ENCODE measurements around the gene TPH1. TPM values are rescaled to one million over a fixed set of nuclear protein-coding genes. Genes with fewer than 3 reads are reported as not detected.
A peak's percentile ranks its signal among the peaks of the same experiment; 100 is the strongest.

The TPH1 gene
- polyA plus RNA-seq, 3 donors, result 0.15 TPM; not detected in 2

- H3K27me3 Mint-ChIP-seq (ENCODE audit: low read depth in 3 of 3), result peaks cover 9 to 12% (median 11%) of the 10 kb centered on the region in 3 donors
- Histone ChIP-seq H2AFZ (ENCODE audit: insufficient read depth, low read depth, low read length, poor library complexity, severe bottlenecking) (peak overlapping the region; percentile 98), H3K27ac (ENCODE audit: low read depth in 1 of 2, low read length in 2 of 2) (no peak overlapping the region), H3K4me2 (replicated peaks; ENCODE audit: extremely low read depth, low read length, poor library complexity, severe bottlenecking) (no peak overlapping the region), H3K4me1 (ENCODE audit: control insufficient read depth in 1 of 2, insufficient read depth in 2 of 2, low read length in 2 of 2) (peaks cover 13 to 19% of the 10 kb centered on the region in 2 donors), H3K27me3 (ENCODE audit: control insufficient read depth in 2 of 2, insufficient read depth in 2 of 2, low read length in 2 of 2) (peaks cover 10 to 11% of the 10 kb centered on the region in 2 donors), H3K79me2 (ENCODE audit: insufficient read depth, low read length) (no peaks in the 10 kb centered on the region), H3K36me3 (replicated peaks in 1 of 2; ENCODE audit: control insufficient read depth in 1 of 2, insufficient read depth in 2 of 2, low read length in 2 of 2) (peaks cover 3 to 8% of the 10 kb centered on the region in 2 donors), H3K9ac (ENCODE audit: insufficient read depth, low read length, poor library complexity, severe bottlenecking) (no peak overlapping the region), H4K20me1 (ENCODE audit: insufficient read depth, low read length) (no peaks in the 10 kb centered on the region), H3K4me3 (replicated peaks in 1 of 3; ENCODE audit: low read depth in 2 of 3, low read length in 3 of 3) (no peak overlapping the region), H3K9me3 (replicated peaks in 1 of 2; ENCODE audit: control insufficient read depth in 1 of 2, insufficient read depth in 1 of 2, low read length in 2 of 2) (no peaks in the 10 kb centered on the region)
- H3K4me3 Mint-ChIP-seq, result no peak overlapping the region
- H3K36me3 Mint-ChIP-seq, result peaks cover 7 to 9% of the 10 kb centered on the region in 2 donors
- 91% methylated on average over 6 of the region's 10 CpGs for WGBS (ENCODE audit: insufficient coverage)
- peaks cover 0 to 3% (median 0%) of the 10 kb centered on the region in 7 donors for H3K9me3 Mint-ChIP-seq
- no peak for TF ChIP-seq CTCF (IDR thresholded peaks at IDR 0.05)
- H3K4me1 Mint-ChIP-seq, result peaks cover 15% of the 10 kb centered on the region
- intact Hi-C loops (cut with micrococcal nuclease), result loop anchor here in 1 of 2 donors (10.0 kb wide), 1 partner anchor 94 kb away; the partner anchor contains the start of gene SAAL1
- H3K27ac Mint-ChIP-seq, result no peak overlapping the region
- no peak for DNase-seq
Measured at GRCh38 chr11:18010977-18011586, 35.0 kb downstream of the TPH1 start.

GRCh38 chr11:18010121-18010670 lies 35.9 kb downstream of the TPH1 start:
- peak overlapping the region in 1 of 7 donors; percentile 66 for H3K27ac Mint-ChIP-seq
- Histone ChIP-seq H3K9me3 (replicated peaks in 1 of 2; ENCODE audit: control insufficient read depth in 1 of 2, insufficient read depth in 1 of 2, low read length in 2 of 2) (no peaks in the 10 kb centered on the region), H3K79me2 (ENCODE audit: insufficient read depth, low read length) (no peaks in the 10 kb centered on the region), H3K27me3 (ENCODE audit: control insufficient read depth in 2 of 2, insufficient read depth in 2 of 2, low read length in 2 of 2) (peaks cover 9 to 10% of the 10 kb centered on the region in 2 donors), H3K4me3 (replicated peaks in 1 of 3; ENCODE audit: low read depth in 2 of 3, low read length in 3 of 3) (no peak overlapping the region), H3K4me2 (replicated peaks; ENCODE audit: extremely low read depth, low read length, poor library complexity, severe bottlenecking) (no peak overlapping the region), H3K4me1 (ENCODE audit: control insufficient read depth in 1 of 2, insufficient read depth in 2 of 2, low read length in 2 of 2) (peaks cover 13 to 19% of the 10 kb centered on the region in 2 donors), H2AFZ (ENCODE audit: insufficient read depth, low read depth, low read length, poor library complexity, severe bottlenecking) (no peak overlapping the region), H4K20me1 (ENCODE audit: insufficient read depth, low read length) (no peaks in the 10 kb centered on the region), H3K27ac (ENCODE audit: low read depth in 1 of 2, low read length in 2 of 2) (no peak overlapping the region), H3K36me3 (replicated peaks in 1 of 2; ENCODE audit: control insufficient read depth in 1 of 2, insufficient read depth in 2 of 2, low read length in 2 of 2) (peaks cover 3 to 17% of the 10 kb centered on the region in 2 donors), H3K9ac (ENCODE audit: insufficient read depth, low read length, poor library complexity, severe bottlenecking) (no peak overlapping the region)
- H3K4me3 Mint-ChIP-seq, result no peak overlapping the region
- TF ChIP-seq CTCF (IDR thresholded peaks at IDR 0.05), result no peak
- H3K4me1 Mint-ChIP-seq, result peaks cover 19% of the 10 kb centered on the region
- no peak for DNase-seq
- intact Hi-C loops (cut with micrococcal nuclease), result loop anchor here in 1 of 2 donors (10.0 kb wide), 1 partner anchor 95 kb away; the partner anchor contains the start of gene SAAL1
- H3K27me3 Mint-ChIP-seq (ENCODE audit: low read depth in 3 of 3), result peaks cover 8 to 10% (median 9%) of the 10 kb centered on the region in 3 donors
- peaks cover 0 to 3% (median 0%) of the 10 kb centered on the region in 7 donors for H3K9me3 Mint-ChIP-seq
- peaks cover 16% of the 10 kb centered on the region in 2 donors for H3K36me3 Mint-ChIP-seq

Measured in CD14-positive monocyte (primary cell).